ENCODE data around the gene NLGN1. TPM values are rescaled to one million over a fixed set of nuclear protein-coding genes. Genes with fewer than 3 reads are reported as not detected.

The NLGN1 gene
- 2.6 and 2.8 TPM in 2 replicates for total RNA-seq

DNA sequence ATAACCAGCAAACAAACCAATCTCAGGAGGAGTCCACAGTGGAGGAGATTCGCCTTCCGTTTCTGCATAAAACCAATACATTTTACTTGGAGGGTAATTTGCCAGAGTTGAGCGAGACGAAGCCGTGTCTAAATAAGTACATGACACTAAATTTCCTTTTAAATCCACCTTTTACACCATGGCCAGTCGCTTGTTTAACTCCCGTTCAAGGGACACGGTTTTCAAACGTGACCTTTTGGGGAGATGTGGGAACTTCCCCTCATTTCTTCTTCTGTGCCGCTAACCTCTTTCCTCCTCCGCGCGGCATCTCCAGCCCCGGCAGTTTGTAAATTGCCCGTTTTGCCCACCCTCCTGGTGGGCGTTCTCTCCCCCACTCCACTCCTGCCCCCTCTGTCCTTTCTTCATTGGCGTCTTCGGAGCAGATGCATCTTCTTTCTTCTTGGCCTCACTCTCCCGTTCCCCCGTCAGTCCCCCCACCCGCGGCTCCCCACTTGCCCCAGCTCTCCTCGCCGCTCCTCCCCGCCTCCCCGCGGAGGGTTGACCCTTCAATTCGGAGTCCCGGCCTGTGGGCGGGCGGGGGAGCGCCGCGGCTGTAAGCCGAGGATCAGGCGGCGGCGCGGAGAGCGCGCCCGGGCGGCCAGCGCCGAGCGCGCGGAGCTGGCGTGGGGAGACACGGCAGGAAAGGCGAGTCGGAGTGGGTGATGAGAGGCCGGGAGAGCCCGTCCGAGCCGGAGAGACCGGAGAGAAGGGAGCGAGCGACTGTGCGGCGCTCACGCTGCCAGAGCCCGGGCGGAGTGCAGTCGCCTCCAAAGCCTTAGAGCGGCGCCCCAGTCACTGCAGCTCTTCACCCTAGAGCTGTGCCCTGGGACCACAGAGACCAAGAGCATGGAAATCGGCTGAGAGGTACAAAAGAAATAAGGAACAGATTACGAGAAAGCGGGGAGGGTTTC lies at the start of gene NLGN1:
Gene NLGN1 (plus strand): TSS at position 584 of the 950 bp plus-strand sequence.

All from aortic smooth muscle cell (primary cell).